ENCODE measurements around the gene GPA33. TPM values are rescaled to one million over a fixed set of nuclear protein-coding genes. Genes with fewer than 3 reads are reported as not detected.
A peak's percentile ranks its signal among the peaks of the same experiment; 100 is the strongest.

Gene GPA33
- total and polyA plus RNA-seq, 10 of the 15 experiments (the other 5 are each of a cell fraction or from before 2014, with no cell fraction given) = 0.09 to 0.27 (median 0.21) TPM; not detected in 1

DNA sequence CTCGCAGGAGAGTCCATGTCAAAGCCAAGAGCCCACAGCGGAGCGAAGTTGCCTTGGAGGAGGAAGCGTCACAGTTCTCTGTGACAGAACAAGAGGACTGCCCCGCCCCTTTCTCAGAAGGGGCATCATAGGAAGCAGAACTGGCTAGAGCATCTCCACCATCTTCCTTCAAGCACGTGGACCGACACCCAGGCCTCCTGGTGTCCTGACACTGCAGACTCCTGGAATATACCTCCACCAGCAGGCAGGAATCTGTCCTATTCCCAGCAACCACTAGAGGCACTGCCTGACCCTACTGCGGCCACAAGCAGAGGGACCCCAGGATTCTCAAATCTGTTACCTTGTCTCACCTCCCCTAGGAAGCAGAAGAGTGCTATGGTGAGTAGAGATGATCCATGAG, 37.8 kb downstream of the GPA33 start:
- ATAC-seq (peak; percentile 38; the same call in 2 of the 3 replicates), DNase-seq (ENCODE audit: low read depth, low spot score) (no peak), FAIRE-seq (no peak)
- H2AFZ ChIP-seq (ENCODE audit: control insufficient read depth, low read depth, low read length) = no peak overlapping the region
- H3K36me3 ChIP-seq (ENCODE audit: control insufficient read depth in 2 of 2, insufficient read depth in 2 of 2, low read length in 1 of 2) = no peaks in the 10 kb centered on the region
- 78% methylated on average over 8 of the region's 8 CpGs for WGBS (ENCODE audit: insufficient coverage, insufficient replicate concordance, low lambda C conversion rate, missing lambda C conversion rate)
- H3K4me2 ChIP-seq (ENCODE audit: control insufficient read depth, insufficient read depth) = no peak overlapping the region
- intact Hi-C loops (cut with micrococcal nuclease; ENCODE audit: unreplicated experiment) = no loop called here
- H4K20me1 ChIP-seq (ENCODE audit: control insufficient read depth, insufficient read depth) = no peaks in the 10 kb centered on the region
- ChIA-PET CTCF (interaction anchor here (18.3 kb wide), 1 partner anchor 141 kb away, joined by 734 read pairs; no protein-coding TSS in a partner anchor), SMC1A (ENCODE audit: uncharacterized antibody, unreplicated experiment) (interaction anchor here (2.2 kb wide), 1 partner anchor 142 kb away, joined by 7 read pairs; no protein-coding TSS in a partner anchor), RAD21 (ENCODE audit: unreplicated experiment) (interaction anchor here (5.7 kb wide), 1 partner anchor 142 kb away, joined by 21 read pairs; no protein-coding TSS in a partner anchor), POLR2A (no interaction called here)
- in situ Hi-C loops (cut with MboI) = no loop called here
- no TSS peak for BruUV-seq (replicated peaks)
- no peak for TF ChIP-seq CBFB (IDR thresholded peaks at IDR 0.05; ENCODE audit: low read depth)
- TF ChIP-seq, protein P1, sequence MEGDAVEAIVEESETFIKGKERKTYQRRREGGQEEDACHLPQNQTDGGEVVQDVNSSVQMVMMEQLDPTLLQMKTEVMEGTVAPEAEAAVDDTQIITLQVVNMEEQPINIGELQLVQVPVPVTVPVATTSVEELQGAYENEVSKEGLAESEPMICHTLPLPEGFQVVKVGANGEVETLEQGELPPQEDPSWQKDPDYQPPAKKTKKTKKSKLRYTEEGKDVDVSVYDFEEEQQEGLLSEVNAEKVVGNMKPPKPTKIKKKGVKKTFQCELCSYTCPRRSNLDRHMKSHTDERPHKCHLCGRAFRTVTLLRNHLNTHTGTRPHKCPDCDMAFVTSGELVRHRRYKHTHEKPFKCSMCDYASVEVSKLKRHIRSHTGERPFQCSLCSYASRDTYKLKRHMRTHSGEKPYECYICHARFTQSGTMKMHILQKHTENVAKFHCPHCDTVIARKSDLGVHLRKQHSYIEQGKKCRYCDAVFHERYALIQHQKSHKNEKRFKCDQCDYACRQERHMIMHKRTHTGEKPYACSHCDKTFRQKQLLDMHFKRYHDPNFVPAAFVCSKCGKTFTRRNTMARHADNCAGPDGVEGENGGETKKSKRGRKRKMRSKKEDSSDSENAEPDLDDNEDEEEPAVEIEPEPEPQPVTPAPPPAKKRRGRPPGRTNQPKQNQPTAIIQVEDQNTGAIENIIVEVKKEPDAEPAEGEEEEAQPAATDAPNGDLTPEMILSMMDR (IDR thresholded peaks at IDR 0.05 in 2 of 3, conservative IDR thresholded peaks at IDR 0.05 in 1 of 3; ENCODE audit: control insufficient read depth in 2 of 3, extremely low read depth in 1 of 3, insufficient read depth in 1 of 3, low read depth in 3 of 3, low read length in 3 of 3) = peak in 2 of 3 experiments; percentile 26 to 45; a peak in 2 of 6 replicates
- no peaks in the 10 kb centered on the region for H3K9me3 ChIP-seq (replicated peaks; ENCODE audit: control insufficient read depth, insufficient read depth, low read length)
- no peaks in the 10 kb centered on the region for H3K79me2 ChIP-seq (ENCODE audit: control insufficient read depth, insufficient read depth, low read length)
- H3K27ac ChIP-seq (ENCODE audit: control insufficient read depth, insufficient read depth) = no peak overlapping the region
- H3K4me1 ChIP-seq (ENCODE audit: control insufficient read depth, insufficient read depth, low read length) = no peaks in the 10 kb centered on the region
- H3K9ac ChIP-seq (ENCODE audit: control insufficient read depth, insufficient read depth, low read length) = no peak overlapping the region
- no peaks in the 10 kb centered on the region for H3K27me3 ChIP-seq (replicated peaks in 1 of 2; ENCODE audit: control insufficient read depth in 2 of 2, insufficient read depth in 2 of 2, low read length in 1 of 2)
- no peak overlapping the region for H3K4me3 ChIP-seq

DNA sequence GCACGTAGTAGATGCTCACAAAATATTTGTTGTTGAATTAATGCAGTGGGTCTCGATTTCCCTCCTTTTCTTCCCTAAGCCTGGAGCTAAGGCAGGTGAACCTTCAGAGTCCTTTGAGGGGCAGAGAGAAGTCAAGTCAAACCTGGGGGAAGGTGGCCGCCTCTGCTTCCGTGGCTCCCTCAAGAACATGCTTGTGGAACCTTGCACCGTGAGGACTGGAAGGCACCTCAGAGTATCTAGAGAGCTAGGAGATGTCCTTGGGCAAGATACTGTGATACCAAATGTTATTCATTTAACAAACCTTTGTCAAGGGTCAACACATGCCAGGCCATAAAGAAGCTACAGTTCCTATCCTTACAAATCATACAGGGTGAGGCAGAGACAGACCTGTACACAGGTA, 38.3 kb downstream of the GPA33 start:
- no peak for ATAC-seq
- no TSS peak for BruUV-seq (replicated peaks)
- Histone ChIP-seq H3K27ac (ENCODE audit: control insufficient read depth, insufficient read depth) (no peak overlapping the region), H3K4me1 (ENCODE audit: control insufficient read depth, insufficient read depth, low read length) (no peaks in the 10 kb centered on the region), H3K36me3 (ENCODE audit: control insufficient read depth in 2 of 2, insufficient read depth in 2 of 2, low read length in 1 of 2) (no peaks in the 10 kb centered on the region), H4K20me1 (ENCODE audit: control insufficient read depth, insufficient read depth) (no peaks in the 10 kb centered on the region), H2AFZ (ENCODE audit: control insufficient read depth, low read depth, low read length) (no peak overlapping the region), H3K79me2 (ENCODE audit: control insufficient read depth, insufficient read depth, low read length) (no peaks in the 10 kb centered on the region), H3K9me3 (replicated peaks; ENCODE audit: control insufficient read depth, insufficient read depth, low read length) (no peaks in the 10 kb centered on the region), H3K9ac (ENCODE audit: control insufficient read depth, insufficient read depth, low read length) (no peak overlapping the region), H3K4me3 (no peak overlapping the region), H3K4me2 (ENCODE audit: control insufficient read depth, insufficient read depth) (no peak overlapping the region), H3K27me3 (replicated peaks in 1 of 2; ENCODE audit: control insufficient read depth in 2 of 2, insufficient read depth in 2 of 2, low read length in 1 of 2) (no peaks in the 10 kb centered on the region)
- SMC1A ChIA-PET (ENCODE audit: uncharacterized antibody, unreplicated experiment) = interaction anchor here (2.2 kb wide), 1 partner anchor 141 kb away, joined by 7 read pairs; no protein-coding TSS in a partner anchor
- POLR2A ChIA-PET = no interaction called here
- intact Hi-C loops (cut with micrococcal nuclease; ENCODE audit: unreplicated experiment) = no loop called here
- 75% methylated on average over 5 of the region's 5 CpGs for WGBS (ENCODE audit: insufficient coverage, insufficient replicate concordance, low lambda C conversion rate, missing lambda C conversion rate)
- in situ Hi-C loops (cut with MboI) = no loop called here
- no peak for DNase-seq (ENCODE audit: low read depth, low spot score)
- CTCF ChIA-PET = interaction anchor here (2.8 to 18.3 kb wide), 2 partner anchors 9 to 141 kb away, joined by 27 to 734 read pairs; no protein-coding TSS in a partner anchor
- RAD21 ChIA-PET (ENCODE audit: unreplicated experiment) = interaction anchor here (5.7 kb wide), 1 partner anchor 142 kb away, joined by 21 read pairs; no protein-coding TSS in a partner anchor
- no peak for FAIRE-seq
- TF ChIP-seq, protein P2, sequence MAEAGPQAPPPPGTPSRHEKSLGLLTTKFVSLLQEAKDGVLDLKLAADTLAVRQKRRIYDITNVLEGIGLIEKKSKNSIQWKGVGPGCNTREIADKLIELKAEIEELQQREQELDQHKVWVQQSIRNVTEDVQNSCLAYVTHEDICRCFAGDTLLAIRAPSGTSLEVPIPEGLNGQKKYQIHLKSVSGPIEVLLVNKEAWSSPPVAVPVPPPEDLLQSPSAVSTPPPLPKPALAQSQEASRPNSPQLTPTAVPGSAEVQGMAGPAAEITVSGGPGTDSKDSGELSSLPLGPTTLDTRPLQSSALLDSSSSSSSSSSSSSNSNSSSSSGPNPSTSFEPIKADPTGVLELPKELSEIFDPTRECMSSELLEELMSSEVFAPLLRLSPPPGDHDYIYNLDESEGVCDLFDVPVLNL (IDR thresholded peaks at IDR 0.05; ENCODE audit: low read depth, low read length) = no peak
- TF ChIP-seq CHD4 (IDR thresholded peaks at IDR 0.05) (no peak), NFYB (IDR thresholded peaks at IDR 0.05; ENCODE audit: insufficient read depth, low read depth, low read length) (no peak), SUPT20H (IDR thresholded peaks at IDR 0.05; ENCODE audit: borderline replicate concordance, control insufficient read depth, low read depth, low read length) (no peak), PML (IDR thresholded peaks at IDR 0.05; ENCODE audit: low read length) (no peak), GABPA (IDR thresholded peaks at IDR 0.05; ENCODE audit: low read depth) (no peak), MXI1 (IDR thresholded peaks at IDR 0.05; ENCODE audit: low read depth, low read length) (no peak), CBX5 (IDR thresholded peaks at IDR 0.05; ENCODE audit: low read depth) (no peak), TARDBP (IDR thresholded peaks at IDR 0.05; ENCODE audit: borderline replicate concordance) (no peak), FOS (IDR thresholded peaks at IDR 0.05; ENCODE audit: borderline replicate concordance, extremely low read depth, insufficient read length) (no peak), ZSCAN29 (IDR thresholded peaks at IDR 0.05) (no peak), BMI1 (IDR thresholded peaks at IDR 0.05; ENCODE audit: borderline replicate concordance) (no peak)
